ENCODE results near the gene ERBB2. TPM values are rescaled to one million over a fixed set of nuclear protein-coding genes. Genes with fewer than 3 reads are reported as not detected.
"Not testable (repeated sequence)": the region's sequence is repeated elsewhere in the genome, so short reads cannot be mapped to it uniquely, and the experiment has no call there.

ERBB2 gene
- polyA plus RNA-seq, 5 donors: 91.5 to 123 (median 99.0) TPM

DNA sequence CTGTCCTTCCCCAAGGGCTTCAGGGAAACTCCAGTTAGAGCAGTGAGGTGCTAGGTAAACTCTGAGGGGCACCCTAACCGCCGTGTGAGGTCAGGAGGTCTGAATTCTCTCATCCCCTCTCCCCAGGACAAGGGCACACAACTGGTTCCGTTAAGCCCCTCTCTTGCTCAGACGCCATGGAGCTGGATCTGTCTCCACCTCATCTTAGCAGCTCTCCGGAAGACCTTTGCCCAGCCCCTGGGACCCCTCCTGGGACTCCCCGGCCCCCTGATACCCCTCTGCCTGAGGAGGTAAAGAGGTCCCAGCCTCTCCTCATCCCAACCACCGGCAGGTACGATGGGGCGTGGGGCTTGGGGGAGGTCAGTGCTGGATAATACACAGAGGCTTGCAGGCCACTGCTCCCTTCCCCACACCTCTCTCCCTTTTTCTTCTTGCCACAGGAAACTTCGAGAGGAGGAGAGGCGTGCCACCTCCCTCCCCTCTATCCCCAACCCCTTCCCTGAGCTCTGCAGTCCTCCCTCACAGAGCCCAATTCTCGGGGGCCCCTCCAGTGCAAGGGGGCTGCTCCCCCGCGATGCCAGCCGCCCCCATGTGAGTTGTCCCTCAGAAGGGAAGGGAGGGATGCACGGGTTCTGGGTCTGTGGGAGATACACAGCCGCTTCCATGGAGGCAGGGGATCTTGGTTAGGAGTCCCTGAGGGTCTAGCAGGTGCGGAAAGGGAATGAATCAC lies 42.4 kb downstream of the ERBB2 start:
- no peak for DNase-seq

DNA sequence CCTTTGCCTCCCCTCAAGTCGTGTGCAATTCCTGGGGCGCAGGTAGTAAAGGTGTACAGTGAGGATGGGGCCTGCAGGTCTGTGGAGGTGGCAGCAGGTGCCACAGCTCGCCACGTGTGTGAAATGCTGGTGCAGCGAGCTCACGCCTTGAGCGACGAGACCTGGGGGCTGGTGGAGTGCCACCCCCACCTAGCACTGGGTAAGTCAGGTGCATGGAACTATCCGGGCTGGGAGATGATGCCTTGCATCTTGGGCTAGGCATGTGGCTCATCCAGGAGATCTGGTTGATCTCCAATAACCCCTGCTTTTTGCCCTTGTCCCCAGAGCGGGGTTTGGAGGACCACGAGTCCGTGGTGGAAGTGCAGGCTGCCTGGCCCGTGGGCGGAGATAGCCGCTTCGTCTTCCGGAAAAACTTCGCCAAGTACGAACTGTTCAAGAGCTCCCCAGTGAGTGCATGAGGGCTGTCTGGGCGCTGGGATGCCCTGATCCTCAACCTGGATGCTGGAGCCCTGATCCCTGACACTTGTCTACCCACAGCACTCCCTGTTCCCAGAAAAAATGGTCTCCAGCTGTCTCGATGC lies 43.1 kb downstream of the ERBB2 start:
- DNase-seq: no peak

GRCh38 chr17:39744075-39744835 lies 44.4 kb downstream of the ERBB2 start:
- DNase-seq: no peak

- no peak for DNase-seq
These were observed 45.0 kb downstream of the ERBB2 start for GRCh38 chr17:39744836-39745215.

GRCh38 chr17:39745335-39746144 lies 45.7 kb downstream of the ERBB2 start:
- DNase-seq: no peak

DNA sequence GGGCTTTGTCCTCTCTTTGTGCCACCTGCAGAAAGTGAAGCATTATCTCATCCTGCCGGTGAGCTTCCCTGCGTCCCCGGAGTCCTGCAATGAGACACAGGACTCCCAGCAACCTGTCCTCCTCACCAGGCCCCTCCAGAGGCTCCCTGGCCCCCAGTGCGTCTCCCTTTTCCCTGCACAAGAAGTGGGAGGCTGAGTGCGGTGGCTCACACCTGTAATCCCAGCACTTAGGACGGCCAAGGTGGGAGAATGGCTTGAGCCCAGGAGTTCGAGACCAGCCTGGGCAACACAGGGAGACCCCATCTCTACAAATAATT lies 46.2 kb downstream of the ERBB2 start:
- no peak for DNase-seq

DNA sequence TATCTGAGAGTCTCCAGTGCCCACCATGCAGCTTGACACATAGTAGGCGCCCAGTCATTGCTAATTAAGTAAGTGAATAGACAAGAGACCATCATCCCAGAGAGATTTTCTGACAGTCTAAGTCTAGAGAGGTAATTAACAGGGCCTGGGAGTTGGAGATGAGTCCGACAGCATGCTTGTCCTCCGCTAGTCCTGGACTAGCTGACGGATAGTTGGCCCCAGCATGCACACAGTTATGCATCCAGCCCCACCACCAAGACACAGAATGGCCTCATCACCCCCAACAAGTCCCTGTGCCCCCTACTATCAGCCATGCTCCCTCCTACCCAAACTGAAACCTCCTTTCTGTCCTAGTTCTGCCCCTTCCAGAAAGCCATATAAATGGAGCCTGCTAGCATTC lies 47.9 kb downstream of the ERBB2 start:
- DNase-seq: no peak

DNA sequence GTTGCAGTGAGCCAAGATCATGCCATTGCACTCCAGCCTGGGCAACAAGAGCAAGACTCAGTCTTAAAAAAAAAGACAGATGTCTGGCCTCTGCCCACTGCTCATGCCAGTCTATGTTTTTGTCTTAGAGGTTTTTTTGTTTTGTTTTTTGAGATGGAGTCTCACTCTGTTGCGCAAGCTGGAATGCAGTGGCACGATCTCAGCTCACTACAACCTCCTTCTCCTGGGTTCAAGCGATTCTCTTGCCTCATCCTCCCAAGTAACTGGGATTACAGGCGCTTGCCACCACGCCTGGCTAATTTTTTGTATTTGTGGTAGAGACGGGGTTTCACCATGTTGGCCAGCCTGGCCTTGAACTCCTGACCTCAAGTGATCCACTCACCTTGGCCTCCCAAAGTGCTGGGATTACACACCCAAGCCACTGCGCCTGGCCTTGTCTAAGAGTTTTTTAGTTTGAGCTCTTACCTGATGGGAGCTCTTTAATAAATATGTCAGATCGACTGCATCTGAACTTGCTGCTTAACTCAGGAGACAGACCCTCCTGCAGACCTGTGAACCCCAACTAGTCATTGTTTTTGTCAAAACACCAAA lies 48.7 kb downstream of the ERBB2 start:
- not testable (repeated sequence) for DNase-seq

DNA sequence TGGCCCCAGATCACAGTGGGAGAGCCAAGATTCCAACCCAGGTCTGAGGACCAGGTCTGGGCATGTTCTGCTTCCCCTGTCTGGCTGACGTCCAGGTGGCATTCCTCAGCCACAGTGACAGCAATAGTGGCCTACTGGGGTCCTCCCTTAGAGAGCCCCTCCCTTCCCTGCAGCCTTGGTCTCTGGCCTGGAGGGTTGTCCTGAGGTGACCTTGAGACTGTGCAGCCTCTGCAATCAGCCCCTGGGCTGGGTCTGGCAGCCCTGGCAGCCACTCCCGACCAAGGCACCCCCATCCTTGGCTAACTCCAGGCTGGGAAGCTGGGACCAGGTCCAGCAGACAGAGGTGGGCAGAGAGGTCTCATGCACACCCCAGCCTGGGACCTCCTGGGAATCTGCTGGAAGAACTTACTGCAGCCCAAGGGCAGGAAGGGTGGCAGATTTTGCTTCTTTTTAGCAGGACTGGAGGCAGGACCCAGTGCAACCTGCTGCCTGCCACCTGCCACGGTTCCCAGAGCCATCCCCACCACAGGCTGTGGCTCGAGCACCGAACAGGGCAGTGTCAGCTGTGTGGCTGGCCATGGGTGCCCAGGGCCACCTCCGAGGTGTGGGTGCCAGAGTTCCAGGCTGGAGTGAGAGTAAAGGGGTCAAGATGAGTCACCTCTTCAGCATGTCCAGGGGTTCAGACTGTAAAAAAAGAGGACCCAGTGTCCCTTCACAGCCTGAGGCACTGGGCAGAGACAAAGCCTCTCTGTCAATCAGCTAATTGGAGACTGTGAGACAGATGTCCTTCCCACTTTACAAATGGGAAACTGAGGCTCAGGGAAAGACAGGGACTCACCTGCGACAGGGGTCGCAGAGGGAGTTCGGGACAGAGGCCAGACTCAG lies 50.5 kb downstream of the ERBB2 start:
- DNase-seq: no peak

- no peak for DNase-seq
These were observed 51.2 kb downstream of the ERBB2 start for GRCh38 chr17:39751016-39751543.

GRCh38 chr17:39751637-39752036 lies 51.8 kb downstream of the ERBB2 start:
- no peak for DNase-seq

DNA sequence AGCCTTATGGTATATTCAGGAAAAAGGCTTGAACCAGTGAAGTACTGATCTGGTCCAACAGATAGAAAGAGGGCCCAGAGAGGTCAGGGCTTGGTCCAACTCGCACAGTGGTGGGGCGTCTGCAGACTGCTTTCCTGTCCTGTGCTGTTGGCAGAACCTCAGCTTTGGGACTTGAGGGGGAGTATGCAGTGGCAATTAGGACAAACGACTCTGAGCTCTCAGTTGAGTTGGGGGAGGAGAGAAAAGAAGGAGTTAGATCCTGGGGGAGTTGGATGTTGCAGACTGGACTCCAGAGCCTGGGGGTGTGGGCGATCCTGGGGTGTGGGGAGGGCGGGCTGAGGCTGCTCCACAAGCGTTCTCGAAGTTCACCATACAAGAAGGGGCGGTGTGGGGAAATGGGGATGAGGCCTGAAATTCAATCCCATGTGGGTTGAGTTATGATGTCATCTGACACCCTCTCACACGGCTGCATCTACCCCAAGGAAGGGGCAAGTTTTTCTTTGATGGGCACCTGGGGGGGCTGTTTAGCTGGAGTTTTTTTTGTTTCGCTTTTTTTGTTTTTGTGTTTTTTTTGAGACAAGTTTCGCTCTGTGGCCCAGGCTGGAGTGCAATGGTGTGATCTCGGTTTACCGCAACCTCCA lies 52.5 kb downstream of the ERBB2 start:
- DNase-seq: no peak

DNA sequence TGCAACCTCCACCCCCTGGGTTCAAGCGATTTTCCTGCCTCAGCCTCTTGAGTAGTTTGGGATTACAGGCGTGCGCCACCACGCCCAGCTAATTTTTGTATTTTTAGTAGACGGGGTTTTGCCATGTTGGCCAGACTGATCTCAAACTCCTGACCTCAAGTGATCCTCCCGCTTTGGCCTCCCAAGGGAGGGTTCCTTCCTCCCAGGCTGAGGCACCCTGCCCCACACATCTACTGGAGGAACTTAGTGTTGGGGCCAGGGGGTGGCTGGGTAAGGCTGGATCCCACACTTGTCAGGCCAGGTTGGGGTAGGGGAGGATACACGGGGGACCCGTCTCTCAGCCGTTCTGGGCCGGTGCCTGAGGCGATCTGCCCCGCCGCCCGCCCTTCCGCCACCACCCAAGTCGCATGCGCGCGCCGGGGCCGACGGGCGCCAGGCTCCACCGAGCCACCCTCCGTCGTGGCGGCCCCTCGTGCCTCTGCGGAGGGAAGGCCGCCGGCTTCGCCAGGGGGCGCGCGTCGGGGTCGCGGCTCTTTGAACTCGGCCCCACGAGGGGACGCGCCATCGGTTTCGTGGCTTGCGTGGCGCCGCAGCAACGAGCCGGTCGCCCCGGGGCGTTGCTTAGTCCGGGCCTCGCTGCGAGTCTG lies 53.8 kb downstream of the ERBB2 start:
- peak in 1 of 2 donors; percentile 50 for DNase-seq

DNA sequence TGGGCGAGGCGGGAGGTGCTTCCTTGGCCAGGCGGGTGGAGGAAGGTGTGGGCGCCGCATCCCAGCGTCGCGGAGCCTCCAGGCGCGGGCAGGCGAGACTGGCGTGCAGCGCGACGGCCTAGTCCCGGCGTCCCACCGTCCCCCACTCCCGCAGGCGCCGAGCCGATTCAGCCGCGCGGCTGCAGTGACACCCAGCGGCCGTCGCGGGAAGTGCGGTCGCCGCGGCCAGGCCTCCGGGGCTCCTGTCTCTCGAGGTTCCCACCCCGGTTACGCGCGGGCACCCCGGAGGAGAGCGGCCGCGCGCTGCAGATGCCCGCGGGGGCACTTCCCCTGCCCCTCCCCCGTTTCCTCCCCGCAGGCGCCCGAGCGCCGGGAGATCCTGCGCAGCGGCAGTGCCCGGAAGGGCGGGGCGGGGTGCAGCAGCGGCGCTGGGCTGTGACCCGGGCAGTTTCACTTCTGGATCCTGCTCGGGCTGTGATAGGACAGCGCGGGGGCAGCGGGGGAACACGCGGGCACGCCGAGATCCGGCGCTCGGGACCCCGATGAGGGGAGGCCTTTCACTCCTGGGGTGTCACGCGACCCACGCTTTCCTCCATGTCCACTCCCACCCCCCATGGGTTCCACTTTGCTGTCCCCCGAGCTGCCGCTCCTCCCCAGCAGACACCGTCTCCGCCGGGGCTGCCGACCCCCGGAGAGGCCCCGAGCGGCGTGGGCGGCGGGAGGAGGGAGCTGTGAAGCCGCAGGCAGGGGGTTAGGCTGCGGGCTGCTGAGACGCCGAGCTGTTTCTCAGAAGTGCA lies 54.5 kb downstream of the ERBB2 start:
- DNase-seq: peak; percentile 93 to 94

DNA sequence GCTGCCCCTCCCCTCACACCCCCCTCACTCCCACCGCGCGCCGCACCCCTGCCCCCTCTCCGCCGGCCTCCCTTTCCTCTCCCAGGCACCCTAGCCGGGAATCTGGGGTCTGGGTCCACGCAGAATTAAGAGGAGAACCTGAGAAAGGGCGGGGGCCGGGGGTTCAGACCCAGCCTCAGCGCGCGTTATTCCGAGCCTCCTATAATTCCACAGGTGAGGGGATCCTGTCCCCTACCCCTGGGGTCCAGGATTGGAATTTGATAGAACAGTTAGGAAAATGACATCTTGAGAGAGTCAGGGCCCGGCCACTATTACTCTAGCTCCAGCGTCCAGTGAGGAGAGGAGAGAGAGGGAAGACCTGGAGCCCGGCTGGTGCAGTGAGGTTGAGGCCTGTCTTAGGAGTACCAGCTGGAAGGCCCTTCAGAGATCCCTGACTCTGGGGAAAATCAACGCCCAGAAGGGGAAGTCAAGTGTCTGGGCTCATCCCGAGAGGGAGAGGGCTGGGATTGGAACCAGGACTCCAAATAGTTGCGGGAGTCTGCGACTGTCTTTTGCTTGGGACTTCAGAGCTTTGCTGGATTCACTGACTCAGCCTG lies 55.2 kb downstream of the ERBB2 start:
- DNase-seq: no peak

DNA sequence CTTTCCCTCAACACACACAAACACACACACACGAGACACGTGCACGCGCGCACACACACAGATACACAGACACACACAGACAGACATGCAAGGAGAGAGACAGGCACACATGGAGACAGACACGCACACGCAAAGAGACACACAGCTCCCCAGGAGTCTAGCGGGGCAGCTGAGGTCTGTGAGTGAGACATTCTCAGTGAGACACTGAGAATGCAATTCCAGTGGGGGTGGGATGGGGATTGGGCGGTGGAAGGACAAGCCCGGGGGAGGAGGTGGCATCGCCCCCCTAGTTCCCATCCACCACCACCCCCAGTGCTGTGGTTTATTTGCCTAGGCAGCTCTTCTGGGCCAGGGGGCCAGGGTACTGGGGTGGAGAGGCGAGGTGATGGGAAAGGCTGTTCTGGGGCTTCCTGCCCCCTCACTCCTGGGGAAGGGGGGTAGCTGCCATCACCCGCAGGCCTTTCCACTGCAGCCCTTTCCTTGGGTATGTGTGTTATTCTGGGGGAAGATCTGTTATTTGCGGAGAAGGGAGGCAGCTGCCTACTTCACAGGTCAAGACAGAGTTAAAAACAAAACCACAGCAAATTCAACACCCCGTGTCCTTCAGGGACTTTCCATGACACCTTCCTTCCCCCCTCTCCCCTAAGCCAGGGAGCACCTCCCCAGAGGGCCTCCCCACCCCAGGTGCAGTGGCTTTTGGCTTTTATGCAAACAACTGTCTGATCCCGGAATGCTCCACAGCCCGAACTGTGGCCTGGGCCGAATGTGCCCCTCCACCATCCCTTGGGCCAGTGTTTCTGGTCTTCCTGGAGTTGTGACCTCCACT lies 55.9 kb downstream of the ERBB2 start:
- no peak for DNase-seq

DNA sequence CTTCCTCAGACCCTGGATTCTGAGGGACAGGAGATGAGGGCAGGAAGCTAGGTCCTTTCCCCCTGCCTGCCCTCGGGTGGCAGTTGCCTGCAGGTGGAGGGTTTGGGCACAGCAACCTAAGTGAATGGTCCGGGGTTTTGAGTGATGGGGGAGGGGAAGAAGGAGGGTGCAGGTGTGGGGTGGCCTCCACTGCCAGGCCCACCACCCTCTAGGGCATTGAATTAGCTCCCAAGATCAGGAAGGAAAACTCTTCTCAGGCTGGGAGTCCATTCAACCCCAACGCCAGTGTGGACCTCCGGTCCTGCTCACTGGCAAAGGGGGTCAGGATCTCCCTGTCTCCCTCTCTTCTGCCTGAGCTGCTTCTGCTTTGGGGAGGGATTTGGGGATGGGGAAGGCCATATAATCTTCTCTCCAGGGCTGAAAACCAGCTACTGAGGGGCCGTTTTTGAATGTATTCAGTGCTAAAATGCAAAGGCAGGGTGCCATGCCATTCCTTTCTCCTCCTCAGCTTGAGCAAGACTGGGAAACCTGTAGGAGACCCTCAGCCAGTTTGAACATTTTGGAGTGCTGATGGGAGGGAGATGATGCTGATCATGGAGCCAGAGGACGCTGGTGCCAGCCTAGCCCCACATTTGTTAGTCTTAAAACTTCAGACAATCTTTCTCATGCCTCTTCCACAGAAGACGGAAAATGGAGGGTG lies 56.7 kb downstream of the ERBB2 start:
- DNase-seq: no peak
